ENCODE data around the gene POLDIP2.

Gene POLDIP2

DNA sequence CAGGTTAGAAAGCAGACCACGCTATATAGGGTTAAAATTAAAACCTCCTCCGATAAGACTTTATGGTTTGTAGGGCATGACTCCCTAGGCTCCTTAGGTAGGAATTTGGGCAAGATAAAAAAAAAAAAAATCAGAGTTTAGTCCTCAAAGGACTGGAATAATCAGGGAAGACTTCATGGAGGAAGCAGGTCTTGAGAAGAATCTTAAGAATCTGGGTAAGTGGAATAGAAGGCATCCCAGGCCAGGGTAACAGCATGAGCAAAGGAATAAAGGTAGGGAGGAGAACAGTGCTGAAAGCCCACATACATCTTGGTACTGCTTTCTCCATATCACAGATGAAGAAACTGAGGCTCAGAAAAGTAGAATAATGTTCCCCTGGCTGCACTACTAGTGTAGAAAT is 33.2 kb upstream of the POLDIP2 start:
- no peak for DNase-seq (ENCODE audit: low spot score)
- FAIRE-seq = no peak

DNA sequence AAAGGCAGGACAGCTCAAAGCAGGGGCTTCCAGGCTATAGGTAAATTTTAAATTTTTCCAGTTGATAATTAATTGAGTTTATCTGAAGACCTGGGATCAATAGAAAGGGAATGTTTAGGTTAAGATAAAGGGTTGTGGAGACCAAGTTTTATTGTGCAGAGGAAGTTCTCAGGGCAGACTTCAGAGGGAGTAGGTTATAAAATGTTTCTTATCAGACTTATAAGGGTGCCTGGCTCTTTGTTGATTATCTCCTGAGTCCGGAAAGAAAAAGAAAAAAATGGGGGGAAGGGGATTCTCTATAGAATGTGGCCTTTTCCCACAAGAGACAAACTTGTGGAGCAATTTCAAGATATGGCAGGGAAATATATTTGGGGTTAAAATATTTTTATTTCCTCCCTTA is 32.8 kb upstream of the POLDIP2 start:
- FAIRE-seq (no peak), DNase-seq (ENCODE audit: low spot score) (no peak)

GRCh38 chr17:28388106-28388505 is 30.8 kb upstream of the POLDIP2 start:
- no peak for DNase-seq (ENCODE audit: low spot score)
- no peak for FAIRE-seq

DNA sequence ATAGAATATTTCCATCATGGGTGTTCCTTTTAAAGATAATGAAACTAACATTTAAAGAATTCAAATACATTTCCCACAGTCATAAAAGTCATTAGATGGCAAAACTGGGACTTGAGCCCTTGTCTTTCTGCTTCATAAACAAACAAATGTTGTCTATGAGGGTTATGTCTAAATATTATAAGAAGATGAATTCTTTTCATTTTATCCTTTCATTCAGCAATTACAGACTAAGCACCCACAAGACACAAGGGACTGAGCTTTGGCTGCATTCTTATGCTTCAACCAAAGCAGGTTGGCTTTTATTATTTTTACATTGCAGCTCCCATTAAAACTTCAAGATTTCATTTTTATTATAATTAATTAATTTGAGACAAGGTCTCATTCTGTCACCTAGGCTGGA is 29.1 kb upstream of the POLDIP2 start:
- FAIRE-seq (no peak), DNase-seq (ENCODE audit: low spot score) (no peak)

GRCh38 chr17:28385406-28385805 is 28.1 kb upstream of the POLDIP2 start:
- DNase-seq (ENCODE audit: low spot score) (no peak), FAIRE-seq (no peak)

DNA sequence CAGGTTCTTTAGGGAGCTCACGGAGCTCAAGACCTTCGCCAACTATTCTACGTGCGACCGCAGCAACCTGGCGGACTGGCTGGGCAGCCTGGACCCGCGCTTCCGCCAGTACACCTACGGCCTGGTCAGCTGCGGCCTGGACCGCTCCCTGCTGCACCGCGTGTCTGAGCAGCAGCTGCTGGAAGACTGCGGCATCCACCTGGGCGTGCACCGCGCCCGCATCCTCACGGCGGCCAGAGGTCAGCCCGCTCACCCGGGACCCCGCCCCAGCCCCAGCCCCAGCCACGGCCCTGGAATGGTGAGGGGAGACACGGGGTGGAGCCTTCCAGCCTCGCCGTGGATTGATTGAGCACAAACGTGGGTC is 27.7 kb upstream of the POLDIP2 start:
- DNase-seq (ENCODE audit: low spot score) (no peak), FAIRE-seq (no peak)

DNA sequence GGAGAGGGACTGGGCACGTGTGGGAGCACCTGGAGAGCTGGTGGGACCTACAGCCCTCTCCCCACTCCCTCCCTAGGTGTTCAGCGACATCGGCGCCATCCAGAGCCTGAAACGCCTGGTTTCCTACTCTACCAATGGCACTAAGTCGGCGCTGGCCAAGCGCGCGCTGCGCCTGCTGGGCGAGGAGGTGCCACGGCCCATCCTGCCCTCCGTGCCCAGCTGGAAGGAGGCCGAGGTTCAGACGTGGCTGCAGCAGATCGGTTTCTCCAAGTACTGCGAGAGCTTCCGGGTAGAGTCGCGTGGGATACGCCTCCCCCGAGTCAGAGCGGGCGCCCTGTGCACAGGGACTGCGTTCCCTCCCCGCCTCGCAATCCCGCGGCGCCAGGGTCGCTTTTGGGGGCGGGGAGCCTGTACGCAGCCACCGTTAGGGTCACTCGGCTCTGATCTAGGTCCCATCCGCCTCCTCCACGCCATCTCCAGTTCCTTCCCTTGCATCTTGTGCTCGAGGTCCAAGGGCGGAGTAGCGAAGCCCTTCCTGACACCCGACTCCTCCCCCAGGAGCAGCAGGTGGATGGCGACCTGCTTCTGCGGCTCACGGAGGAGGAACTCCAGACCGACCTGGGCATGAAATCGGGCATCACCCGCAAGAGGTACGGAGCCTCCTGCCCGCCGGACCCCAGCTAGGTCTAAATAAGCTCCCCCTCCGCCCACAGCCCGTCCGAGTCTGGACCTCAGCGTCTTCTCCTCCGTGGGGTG is 27.1 kb upstream of the POLDIP2 start:
- FAIRE-seq = no peak
- DNase-seq (ENCODE audit: low spot score) = no peak

DNA sequence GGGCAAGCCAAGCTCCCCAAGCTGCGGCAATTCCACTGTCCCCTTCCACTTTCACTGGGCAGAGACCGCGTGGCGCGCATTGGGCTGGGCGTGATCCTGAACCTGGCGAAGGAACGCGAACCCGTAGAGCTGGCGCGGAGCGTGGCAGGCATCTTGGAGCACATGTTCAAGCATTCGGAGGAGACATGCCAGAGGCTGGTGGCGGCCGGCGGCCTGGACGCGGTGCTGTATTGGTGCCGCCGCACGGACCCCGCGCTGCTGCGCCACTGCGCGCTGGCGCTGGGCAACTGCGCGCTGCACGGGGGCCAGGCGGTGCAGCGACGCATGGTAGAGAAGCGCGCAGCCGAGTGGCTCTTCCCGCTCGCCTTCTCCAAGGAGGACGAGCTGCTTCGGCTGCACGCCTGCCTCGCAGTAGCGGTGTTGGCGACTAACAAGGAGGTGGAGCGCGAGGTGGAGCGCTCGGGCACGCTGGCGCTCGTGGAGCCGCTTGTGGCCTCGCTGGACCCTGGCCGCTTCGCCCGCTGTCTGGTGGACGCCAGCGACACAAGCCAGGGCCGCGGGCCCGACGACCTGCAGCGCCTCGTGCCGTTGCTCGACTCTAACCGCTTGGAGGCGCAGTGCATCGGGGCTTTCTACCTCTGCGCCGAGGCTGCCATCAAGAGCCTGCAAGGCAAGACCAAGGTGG is 24.0 kb upstream of the POLDIP2 start:
- DNase-seq (ENCODE audit: low spot score) = no peak
- no peak for FAIRE-seq

DNA sequence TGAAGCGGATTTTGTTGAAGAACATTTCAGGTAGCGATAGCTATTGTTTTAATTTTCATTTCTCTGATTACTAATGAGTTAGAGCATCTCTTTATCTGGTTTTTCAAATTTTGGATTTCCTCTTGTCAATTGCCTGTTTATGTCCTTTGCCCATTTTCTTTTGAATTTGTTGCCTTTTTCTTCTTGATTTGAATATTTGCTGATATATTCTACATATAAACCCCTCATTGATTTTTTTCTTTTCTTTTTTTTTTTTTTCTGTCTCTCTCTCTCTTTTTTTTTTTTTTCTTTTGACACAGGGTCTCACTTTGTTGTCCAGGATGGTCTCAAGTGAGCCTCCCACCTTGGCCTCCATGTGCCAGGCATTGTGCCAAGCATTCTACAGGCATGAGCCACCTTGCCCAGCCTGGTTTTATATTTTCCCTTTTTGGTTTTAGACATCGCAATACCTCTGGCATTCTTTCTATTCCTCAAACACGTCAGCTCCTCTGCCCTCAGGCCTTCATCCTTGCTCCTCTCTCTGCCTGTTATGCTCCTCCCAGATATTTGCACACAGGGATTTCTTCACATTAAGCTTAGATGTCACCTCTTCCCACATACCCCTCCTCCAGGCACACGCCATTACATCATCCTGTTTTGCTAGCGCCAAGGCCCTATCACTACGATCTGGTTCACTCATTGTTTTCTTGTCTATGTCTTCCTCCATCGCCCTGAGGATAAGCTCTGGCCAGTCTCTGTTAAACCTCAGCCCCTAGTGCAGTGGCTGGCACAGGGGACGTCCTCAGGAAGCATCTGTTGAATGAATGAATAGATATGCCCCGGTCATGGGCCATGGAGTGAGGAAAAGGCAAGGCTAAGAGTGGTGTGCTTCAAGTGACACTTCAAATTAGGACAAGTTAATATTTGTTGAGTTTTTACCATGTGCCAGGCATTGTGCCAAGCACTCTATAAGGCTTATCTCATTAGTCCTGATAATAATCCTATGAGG is 22.8 kb upstream of the POLDIP2 start:
- peak; percentile 29 for DNase-seq (ENCODE audit: low spot score)
- FAIRE-seq = no peak

- FAIRE-seq = no peak
- DNase-seq (ENCODE audit: low spot score) = no peak
Observed at GRCh38 chr17:28372945-28373274, 15.6 kb upstream of the POLDIP2 start.

DNA sequence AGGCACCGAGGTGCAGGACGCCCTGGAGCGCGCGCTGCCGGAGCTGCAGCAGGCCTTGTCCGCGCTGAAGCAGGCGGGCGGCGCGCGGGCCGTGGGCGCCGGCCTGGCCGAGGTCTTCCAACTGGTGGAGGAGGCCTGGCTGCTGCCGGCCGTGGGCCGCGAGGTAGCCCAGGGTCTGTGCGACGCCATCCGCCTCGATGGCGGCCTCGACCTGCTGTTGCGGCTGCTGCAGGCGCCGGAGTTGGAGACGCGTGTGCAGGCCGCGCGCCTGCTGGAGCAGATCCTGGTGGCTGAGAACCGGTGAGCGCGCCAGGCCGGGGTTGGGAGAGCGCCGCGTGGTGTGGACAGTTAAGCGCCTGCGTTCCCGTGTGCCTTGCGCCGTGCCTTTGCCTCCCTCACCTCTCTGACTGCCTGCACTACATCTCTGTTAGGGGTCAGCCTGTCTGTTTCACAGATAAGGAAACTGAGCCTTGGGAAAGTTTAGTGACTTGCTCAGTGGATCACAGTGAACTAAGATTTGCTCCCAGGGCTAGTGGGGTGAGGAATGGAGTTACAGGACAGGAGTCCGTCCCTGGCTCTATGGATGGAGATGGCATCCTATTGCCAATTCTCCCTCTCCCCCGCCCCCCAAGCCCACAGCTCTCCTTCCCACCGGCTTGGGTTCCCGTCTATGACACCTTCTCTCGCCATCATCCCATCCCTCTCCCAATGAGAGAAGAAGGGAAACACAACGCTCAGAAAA is 15.0 kb upstream of the POLDIP2 start:
- DNase-seq (ENCODE audit: low spot score) = no peak
- no peak for FAIRE-seq

DNA sequence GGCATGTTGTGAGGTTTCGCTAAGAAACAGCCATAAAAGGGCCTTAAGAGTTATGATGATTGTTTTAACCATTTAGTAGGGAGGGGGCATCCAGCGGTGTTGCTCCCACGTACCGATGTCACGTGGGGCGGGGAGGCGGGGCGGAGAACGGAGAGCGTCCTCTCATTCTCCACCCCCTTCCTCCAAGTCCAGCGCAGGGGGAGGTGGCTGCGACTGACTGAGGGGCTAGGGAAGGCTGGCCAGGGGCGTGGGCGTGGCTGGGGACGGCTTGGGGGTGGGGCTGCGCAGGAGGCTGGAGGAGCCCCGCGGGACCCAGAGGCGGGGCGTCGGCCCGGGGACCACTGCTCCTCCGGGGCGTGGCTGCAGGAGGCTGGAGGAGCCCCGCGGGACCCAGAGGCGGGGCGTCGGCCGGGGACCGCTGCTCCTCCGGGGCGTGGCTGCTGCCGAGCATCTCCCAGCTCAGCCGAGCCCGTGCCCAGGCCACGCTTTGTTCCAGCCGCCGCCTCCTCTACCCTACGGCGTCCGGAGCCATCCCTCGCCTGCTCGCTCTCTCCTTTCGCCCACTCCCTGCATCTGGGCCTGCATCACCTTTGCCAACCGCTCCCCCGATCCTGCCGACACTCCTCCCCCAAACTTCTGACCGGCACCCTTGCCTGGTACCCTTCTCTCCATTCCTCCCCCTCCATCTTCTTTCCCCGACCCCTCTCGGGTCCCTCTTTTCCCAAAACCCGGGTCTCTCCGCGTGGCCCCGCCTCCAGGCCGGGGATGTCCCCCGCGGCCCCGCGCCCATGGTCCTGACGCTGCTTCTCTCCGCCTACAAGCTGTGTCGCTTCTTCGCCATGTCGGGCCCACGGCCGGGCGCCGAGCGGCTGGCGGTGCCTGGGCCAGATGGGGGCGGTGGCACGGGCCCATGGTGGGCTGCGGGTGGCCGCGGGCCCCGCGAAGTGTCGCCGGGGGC is 14.2 kb upstream of the POLDIP2 start, which contains the start of gene SARM1:
TSS of gene SARM1 (plus strand) at position 450 of the 958 bp plus-strand sequence. CDS start at position 789, 339 bp downstream.
- peak; percentile 79 for DNase-seq (ENCODE audit: low spot score)
- FAIRE-seq = no peak

DNA sequence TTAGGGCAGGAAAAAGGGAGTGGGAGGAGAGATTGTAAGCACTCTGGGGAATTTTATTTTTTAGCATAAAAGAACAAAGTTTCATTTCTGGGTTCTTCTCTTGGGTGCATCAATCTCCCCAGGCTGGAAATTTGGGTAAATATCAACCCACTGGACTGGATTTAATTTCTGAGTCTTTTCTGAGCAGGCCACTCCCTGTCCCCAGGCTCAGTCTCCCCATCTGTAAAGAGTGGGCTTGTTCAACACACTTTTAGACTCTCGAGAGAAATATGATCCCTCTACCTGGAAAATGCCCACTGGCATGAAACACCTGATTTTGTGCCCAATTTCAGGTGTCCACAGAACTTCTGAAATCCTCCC is 13.4 kb upstream of the POLDIP2 start:
- FAIRE-seq = no peak

GRCh38 chr17:28370035-28370743 is 12.9 kb upstream of the POLDIP2 start, which contains the start of gene VTN:
Gene VTN, minus strand, starts transcription at chr17:28370307. Its CDS starts 104 bp downstream, at chr17:28370203.
- no peak for DNase-seq (ENCODE audit: low spot score)
- no peak for FAIRE-seq

More for the DNA sequence above, 13.4 kb upstream of the POLDIP2 start:
- DNase-seq (ENCODE audit: low spot score) = no peak

GRCh38 chr17:28369684-28370034 is 12.3 kb upstream of the POLDIP2 start:
- FAIRE-seq = no peak
- no peak for DNase-seq (ENCODE audit: low spot score)

DNA sequence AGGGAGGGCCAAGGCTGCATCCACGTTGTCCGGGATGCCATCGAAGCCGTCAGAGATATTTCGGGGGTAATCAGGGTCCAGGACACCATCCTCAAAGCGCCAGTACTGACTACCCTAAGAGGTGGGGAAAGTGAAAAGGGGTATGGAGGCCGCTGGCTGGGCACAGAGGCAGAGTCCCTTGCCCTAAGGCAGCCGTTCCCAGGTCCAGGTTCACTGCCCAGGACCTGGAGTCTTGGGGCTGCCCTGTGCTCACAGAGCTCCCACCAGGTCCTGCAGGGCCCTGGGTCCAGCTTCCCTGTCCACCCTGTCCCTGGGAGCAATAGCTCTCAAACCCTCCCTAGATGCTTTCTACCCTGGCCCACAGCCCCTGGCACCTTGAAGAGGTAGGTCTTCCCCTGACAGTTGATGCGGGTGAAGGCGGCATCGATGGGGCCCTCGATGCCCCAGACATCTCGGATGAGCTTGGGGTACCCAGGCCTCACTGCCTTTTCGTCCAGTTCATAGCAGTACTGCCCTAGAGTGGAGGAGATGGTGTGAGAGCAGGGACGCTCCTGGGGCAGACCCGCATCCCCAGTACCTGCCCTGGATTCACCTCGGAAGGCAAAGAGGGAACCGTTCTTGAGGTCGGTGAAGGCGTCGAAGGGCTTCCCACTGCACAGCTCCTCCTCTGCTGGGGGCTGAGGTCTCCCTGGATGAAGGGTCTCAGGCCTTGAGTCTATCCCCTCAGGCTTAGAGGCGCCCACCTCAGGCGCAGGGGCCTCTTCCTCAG is 11.8 kb upstream of the POLDIP2 start:
- DNase-seq (ENCODE audit: low spot score) (no peak), FAIRE-seq (no peak)

- DNase-seq (ENCODE audit: low spot score) (no peak), FAIRE-seq (no peak)
Observed at GRCh38 chr17:28368306-28368831, 11.0 kb upstream of the POLDIP2 start.

DNA sequence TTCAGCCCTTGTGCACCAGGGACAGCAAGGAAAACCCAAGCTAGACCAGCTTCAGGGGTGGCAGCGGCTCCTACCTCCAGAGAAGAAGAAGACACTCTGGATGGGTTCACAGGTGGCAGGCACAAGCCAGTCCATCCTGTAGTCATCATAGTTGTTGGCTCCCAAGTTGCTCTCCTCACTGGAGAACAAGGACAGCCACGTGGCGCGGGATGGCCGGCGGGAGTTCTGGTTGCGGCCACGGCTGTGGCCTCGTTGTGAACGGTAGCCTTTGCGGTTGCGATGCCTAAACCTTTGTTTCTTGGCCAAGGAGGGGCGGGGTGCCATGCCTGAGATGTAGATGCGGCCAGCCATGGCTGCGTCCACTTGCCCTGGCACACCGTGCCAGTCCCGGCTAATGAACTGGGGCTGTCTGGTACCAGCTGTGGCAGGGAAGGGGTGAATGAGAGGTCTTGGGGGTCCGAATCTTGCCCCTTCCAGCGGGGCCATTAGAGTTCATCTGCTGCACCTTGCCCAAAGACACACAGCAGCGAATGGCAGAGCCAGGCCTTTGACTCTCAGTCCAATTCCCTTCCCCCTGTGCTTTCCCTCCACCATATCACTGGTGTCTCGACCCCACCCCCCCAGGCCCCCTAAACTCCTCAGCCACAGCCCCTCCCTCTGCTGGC is 10.4 kb upstream of the POLDIP2 start:
- FAIRE-seq = no peak
- DNase-seq (ENCODE audit: low spot score) = no peak

All from urothelium cell line (cell line).